ENCODE results near the gene MEGF8. TPM values are rescaled to one million over a fixed set of nuclear protein-coding genes. Genes with fewer than 3 reads are reported as not detected.

MEGF8 gene
- total and polyA plus RNA-seq, 2 of the 8 experiments (the other 6 are each of a cell fraction or from before 2014, with no cell fraction given), result 13.0 to 23.7 TPM

DNA sequence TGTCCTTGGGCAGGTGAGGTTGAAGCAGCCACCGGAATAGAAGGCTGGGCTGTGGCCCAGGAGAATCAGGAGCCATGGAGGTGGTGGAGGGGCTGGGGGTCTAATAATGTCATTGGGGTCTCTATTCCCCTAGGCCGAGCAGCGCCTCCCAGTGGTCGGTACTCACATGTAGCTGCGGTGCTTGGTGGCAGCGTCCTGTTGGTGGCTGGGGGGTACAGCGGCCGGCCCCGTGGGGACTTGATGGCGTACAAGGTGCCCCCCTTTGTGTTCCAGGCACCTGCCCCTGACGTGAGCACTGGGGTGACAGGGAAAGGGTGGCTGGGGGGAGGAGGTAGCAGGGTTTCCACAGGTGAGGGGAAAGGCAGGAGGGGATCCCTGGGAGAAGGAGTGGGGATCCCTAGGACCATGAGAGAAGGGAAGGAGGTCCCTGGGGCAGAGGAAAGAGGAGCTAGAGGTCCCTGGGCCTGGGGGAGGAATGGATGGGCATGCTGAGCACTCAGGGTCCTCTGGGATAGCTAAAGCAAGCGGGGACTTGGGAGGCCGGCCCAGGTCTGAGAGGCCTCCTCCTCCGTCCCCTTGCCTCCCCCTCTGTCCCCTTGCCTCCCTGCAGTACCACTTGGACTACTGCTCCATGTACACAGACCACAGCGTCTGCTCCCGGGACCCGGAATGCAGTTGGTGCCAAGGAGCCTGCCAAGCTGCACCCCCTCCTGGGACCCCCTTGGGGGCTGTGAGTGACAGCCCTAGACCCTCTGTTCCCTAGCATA lies 18.1 kb downstream of the MEGF8 start:
- no peak overlapping the region for H3K56ac ChIP-seq (replicated peaks; ENCODE audit: insufficient read length, low read depth, low read length)
- H2BK5ac ChIP-seq (ENCODE audit: low read depth, low read length), result no peak overlapping the region
- no peak overlapping the region for H4K5ac ChIP-seq (ENCODE audit: insufficient read length, low read depth, low read length)
- peak in 1 of 2 experiments; percentile 82 for DNase-seq (ENCODE audit: low read depth in 1 of 2, low spot score in 2 of 2)
- H3K18ac ChIP-seq (ENCODE audit: extremely low read depth, low read length), result no peak overlapping the region
- no peak overlapping the region for H2BK15ac ChIP-seq (ENCODE audit: low read length)
- H2BK120ac ChIP-seq (replicated peaks; ENCODE audit: low read depth, low read length), result no peak overlapping the region
- H3K79me1 ChIP-seq (ENCODE audit: low read depth, low read length), result no peaks in the 10 kb centered on the region
- no peaks in the 10 kb centered on the region for H3K79me2 ChIP-seq (ENCODE audit: control insufficient read depth in 1 of 2, insufficient read depth in 2 of 2, low read length in 2 of 2)
- no peak for FAIRE-seq
- no peak overlapping the region for H2AK5ac ChIP-seq (ENCODE audit: low read depth, low read length)
- no peak overlapping the region for H3K4ac ChIP-seq (replicated peaks; ENCODE audit: insufficient read length, low read depth, low read length)
- no peak overlapping the region for H2BK20ac ChIP-seq (ENCODE audit: low read length)
- H4K20me1 ChIP-seq (replicated peaks in 1 of 2; ENCODE audit: control insufficient read depth in 1 of 2, insufficient read depth in 2 of 2, low read length in 2 of 2), result no peaks in the 10 kb centered on the region
- H3K27me3 ChIP-seq (replicated peaks in 1 of 4; ENCODE audit: control insufficient read depth in 3 of 4, extremely low read depth in 1 of 4, insufficient read depth in 3 of 4, low read length in 3 of 4), result no peaks in the 10 kb centered on the region
- ChIA-PET CTCF (ENCODE audit: partially characterized antibody) (interaction anchor here (0.6 to 6.1 kb wide), 31 partner anchors 11 to 1654 kb away, joined by 3 to 90 read pairs (median 3); partner anchors contain the start of genes RABAC1 and ZNF526), POLR2A (ENCODE audit: partially characterized antibody) (interaction anchor here (1.9 kb wide), 1 partner anchor 11 kb away, joined by 5 read pairs; no protein-coding TSS in a partner anchor)
- no peaks in the 10 kb centered on the region for H3K9me3 ChIP-seq (ENCODE audit: insufficient read depth in 2 of 2, low read depth in 1 of 2, low read length in 1 of 2)
- 81% methylated on average over 16 of the region's 17 CpGs; no CpG with 5 or more reads in 1 of the 2 experiments for WGBS, 2 experiments (ENCODE audit: extremely low coverage in 1 of 2, insufficient coverage in 1 of 2, insufficient read length in 1 of 2, insufficient replicate concordance in 2 of 2, low coverage in 1 of 2, low lambda C conversion rate in 2 of 2, missing lambda C conversion rate in 1 of 2)
- peaks cover 0 to 6% (median 0%) of the 10 kb centered on the region in 4 experiments; a peak in 1 of 8 replicates for H3K36me3 ChIP-seq (ENCODE audit: control insufficient read depth in 2 of 4, insufficient read depth in 4 of 4, low read length in 3 of 4)
- no peak overlapping the region for H3K4me2 ChIP-seq (ENCODE audit: insufficient read depth in 1 of 2, low read depth in 2 of 2, low read length in 2 of 2)
- H3K14ac ChIP-seq (ENCODE audit: insufficient read length), result no peak overlapping the region
- no peak overlapping the region for H3K27ac ChIP-seq (ENCODE audit: low read depth, low read length)
- no peaks in the 10 kb centered on the region for H3K4me1 ChIP-seq (replicated peaks in 1 of 4; ENCODE audit: control insufficient read depth in 3 of 4, insufficient read depth in 4 of 4, low read length in 3 of 4)
- H3K23ac ChIP-seq (ENCODE audit: insufficient read length), result no peak overlapping the region
- H3K4me3 ChIP-seq (ENCODE audit: extremely low read depth in 1 of 4, insufficient read depth in 2 of 4, low read depth in 3 of 4, low read length in 4 of 4), result no peak overlapping the region
- no peak overlapping the region for H4K91ac ChIP-seq (replicated peaks; ENCODE audit: insufficient read length, low read length)
- no peaks in the 10 kb centered on the region for H3K23me2 ChIP-seq (ENCODE audit: low read depth, low read length)
- no peak overlapping the region for H2BK12ac ChIP-seq (ENCODE audit: low read depth, low read length)
- H2AFZ ChIP-seq (ENCODE audit: low read length), result no peak overlapping the region
- no peak overlapping the region for H3K9ac ChIP-seq (replicated peaks in 1 of 4; ENCODE audit: extremely low read depth in 1 of 4, low read depth in 3 of 4, low read length in 3 of 4)
- H4K8ac ChIP-seq (ENCODE audit: extremely low read depth, insufficient read depth, low read length), result no peak overlapping the region
- peak; percentile 25 to 55; a peak in 2 of 4 replicates for TF ChIP-seq RAD21 (IDR thresholded peaks at IDR 0.05 in 1 of 2, conservative IDR thresholded peaks at IDR 0.05 in 1 of 2; ENCODE audit: low read depth in 2 of 2, low read length in 2 of 2)
- no peak for TF ChIP-seq POU5F1 (IDR thresholded peaks at IDR 0.05; ENCODE audit: low read depth, low read length)
- TF ChIP-seq SP1 (IDR thresholded peaks at IDR 0.05; ENCODE audit: low read depth, low read length), result no peak
- TF ChIP-seq CBX5 (IDR thresholded peaks at IDR 0.05; ENCODE audit: low read depth, low read length), result no peak
- TF ChIP-seq CHD2 (IDR thresholded peaks at IDR 0.05; ENCODE audit: low read length), result no peak
- TF ChIP-seq, protein P1, sequence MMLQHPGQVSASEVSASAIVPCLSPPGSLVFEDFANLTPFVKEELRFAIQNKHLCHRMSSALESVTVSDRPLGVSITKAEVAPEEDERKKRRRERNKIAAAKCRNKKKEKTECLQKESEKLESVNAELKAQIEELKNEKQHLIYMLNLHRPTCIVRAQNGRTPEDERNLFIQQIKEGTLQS (IDR thresholded peaks at IDR 0.05; ENCODE audit: insufficient read depth, low read depth, low read length), result no peak
- TF ChIP-seq TAF7 (optimal IDR thresholded peaks at IDR 0.05; ENCODE audit: borderline replicate concordance, low read depth, low read length), result no peak
- no peak for TF ChIP-seq TEAD4 (IDR thresholded peaks at IDR 0.05; ENCODE audit: low read depth, low read length)
- no peak for TF ChIP-seq EP300 (IDR thresholded peaks at IDR 0.05; ENCODE audit: borderline replicate concordance in 1 of 2, low read depth in 2 of 2, low read length in 2 of 2)
- TF ChIP-seq JUND (IDR thresholded peaks at IDR 0.05; ENCODE audit: low read length), result 0 out of 2 replicates have a peak, but pooled peaks have one; percentile 29
